PC-3 (cell line): ENCODE data around the gene CDK4. TPM values are rescaled to one million over a fixed set of nuclear protein-coding genes. Genes with fewer than 3 reads are reported as not detected.

Experiments
- ATAC-seq: fragments of 200-7000 bp; cut with Tn5 transposase; 2 replicates; pipeline ENCODE4 v1.9.1; 2020; ENCODE audit warnings: mild to moderate bottlenecking, moderate library complexity
- BruUV-seq: library from RNA; stranded (reverse); fragments of 400-500 nt; replicated peaks from 2 replicates; lab custom pipeline; 2021; lab: Mats Ljungman, UMichigan
- CTCF ChIA-PET: fragments of 300-600 bp; sonication (Branson Sonifier 250); formaldehyde crosslinking; loops from one replicate; lab custom pipeline; 2022; ENCODE audit warnings: antibody characterized with exemption; lab: Charles Lee
- POLR2A ChIA-PET: fragments of 300-600 bp; sonication (Branson Sonifier 250); formaldehyde crosslinking; loops from one replicate; lab custom pipeline; 2022; ENCODE audit warnings: antibody characterized with exemption; ENCODE audit not compliant: unreplicated experiment; lab: Charles Lee
- DNase-seq: peaks from one replicate; pipeline ENCODE4 v3.0.0-alpha.2; 2015
- H2AFZ ChIP-seq: fragments of 300-600 bp; sonication (generic); 2 replicates; pipeline ENCODE4 v1.6.0; 2016; ENCODE audit warnings: antibody characterized with exemption, low read length
- H3F3A ChIP-seq: fragments of 300-600 bp; sonication (generic); one replicate; pipeline ENCODE4 v1.6.0; 2017; ENCODE audit warnings: antibody characterized with exemption, low read length, control low read depth, mild to moderate bottlenecking; ENCODE audit not compliant: unreplicated experiment
- H3K27ac ChIP-seq: fragments of 300-600 bp; sonication (generic); 2 replicates; pipeline ENCODE4 v1.5.1; 2016; ENCODE audit warnings: mild to moderate bottlenecking, low read length
- H3K27me3 ChIP-seq: fragments of 300-600 bp; sonication (generic); 2 replicates; pipeline ENCODE4 v1.6.1; 2016; ENCODE audit warnings: low read length, mixed read lengths
- H3K36me3 ChIP-seq: fragments of 300-600 bp; sonication (generic); 2 replicates; pipeline ENCODE4 v1.6.1; 2016; ENCODE audit warnings: low read depth, mixed run types, low read length, mixed read lengths
- H3K4me1 ChIP-seq: fragments of 300-600 bp; sonication (generic); 2 replicates; pipeline ENCODE4 v1.5.1; 2016; ENCODE audit warnings: low read length; ENCODE audit not compliant: insufficient read depth
- H3K4me2 ChIP-seq: fragments of 300-600 bp; sonication (generic); 2 replicates; pipeline ENCODE4 v1.6.0; 2016; ENCODE audit warnings: low read length
- H3K4me3 ChIP-seq: fragments of 300-600 bp; sonication (generic); 2 replicates; pipeline ENCODE4 v1.5.1; 2016; ENCODE audit warnings: mild to moderate bottlenecking, low read length, mixed read lengths
- H3K79me2 ChIP-seq: fragments of 300-600 bp; sonication (generic); 2 replicates; pipeline ENCODE4 v1.6.1; 2017; ENCODE audit warnings: low read length, mixed read lengths
- H3K9ac ChIP-seq: fragments of 300-600 bp; sonication (generic); 2 replicates; pipeline ENCODE4 v1.6.0; 2016; ENCODE audit warnings: mild to moderate bottlenecking, low read length
- H3K9me2 ChIP-seq: fragments of 300-600 bp; sonication (generic); replicated peaks from 2 replicates; pipeline ENCODE4 v1.6.1; 2016; ENCODE audit warnings: mixed run types, low read length, mixed read lengths
- H3K9me3 ChIP-seq: fragments of 300-600 bp; sonication (generic); 2 replicates; pipeline ENCODE4 v1.6.1; 2016; ENCODE audit warnings: low read length, mixed read lengths
- H4K20me1 ChIP-seq: fragments of 300-600 bp; sonication (generic); 2 replicates; pipeline ENCODE4 v1.6.1; 2016; ENCODE audit warnings: low read length, mixed read lengths
- EZH2 ChIP-seq: fragments of 300-600 bp; sonication (generic); IDR thresholded peaks from one replicate; pipeline ENCODE4 v1.6.1; 2017; ENCODE audit warnings: antibody characterized with exemption, mild to moderate bottlenecking, low read length; ENCODE audit not compliant: unreplicated experiment
- EZH2phosphoT487 ChIP-seq: fragments of 300-600 bp; sonication (generic); IDR thresholded peaks from 2 replicates; pipeline ENCODE4 v1.6.1; 2018; ENCODE audit warnings: mild to moderate bottlenecking, antibody characterized with exemption, low read length, borderline replicate concordance
- intact Hi-C: fragments of 100-400 bp; cut with micrococcal nuclease; formaldehyde crosslinking; loops from 2 replicates; pipeline ENCODE4 v1.9.0; 2023
- total RNA-seq: library from RNA; depleted of rRNA; stranded (reverse); fragments of >200 nt; gene quantifications from 2 replicates; pipeline ENCODE4 v1.2.3, GENCODE V29; 2014
- TF ChIP-seq, protein P1 (sequence below): fragments of 300-600 bp; sonication (generic); conservative IDR thresholded peaks from 2 replicates; pipeline ENCODE4 v1.5.1; 2017; ENCODE audit warnings: antibody characterized with exemption, low read depth, mild to moderate bottlenecking, low read length

CDK4 gene
- total RNA-seq, 1 experiment from 2014 or later = 212 TPM

DNA sequence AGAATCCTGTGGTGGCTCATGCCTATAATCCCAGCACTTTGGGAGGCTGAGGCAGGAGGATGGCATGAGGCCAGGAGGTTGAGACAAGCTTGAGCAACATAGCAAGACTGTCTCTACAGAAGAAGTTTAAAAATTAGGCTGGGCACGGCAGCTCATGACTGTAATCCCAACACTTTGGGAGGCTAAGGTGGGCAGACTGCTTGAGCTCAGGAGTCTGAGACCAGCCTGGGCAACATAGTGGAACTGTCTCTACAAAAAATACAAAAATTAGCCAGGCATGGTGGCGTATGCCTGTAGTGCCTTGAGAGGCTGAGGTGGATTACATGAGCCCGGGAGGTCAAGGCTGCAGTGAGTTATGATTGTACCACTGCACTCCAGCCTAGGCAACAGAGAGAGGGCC, 15.8 kb upstream of the CDK4 start:
- Histone ChIP-seq H3K9ac (no peak overlapping the region), H3K4me3 (no peak overlapping the region), H3K27me3 (no peaks in the 10 kb centered on the region), H3K27ac (no peak overlapping the region), H3K9me2 (no peaks in the 10 kb centered on the region), H3K9me3 (no peaks in the 10 kb centered on the region), H3K79me2 (peaks cover 18% of the 10 kb centered on the region), H3K4me2 (no peak overlapping the region), H3K4me1 (peaks cover 42% of the 10 kb centered on the region), H2AFZ (no peak overlapping the region), H3F3A (no peaks in the 10 kb centered on the region), H4K20me1 (no peaks in the 10 kb centered on the region), H3K36me3 (peaks cover 18% of the 10 kb centered on the region)
- TF ChIP-seq EZH2phosphoT487 (no peak), EZH2 (no peak)
- TF ChIP-seq, protein P1, sequence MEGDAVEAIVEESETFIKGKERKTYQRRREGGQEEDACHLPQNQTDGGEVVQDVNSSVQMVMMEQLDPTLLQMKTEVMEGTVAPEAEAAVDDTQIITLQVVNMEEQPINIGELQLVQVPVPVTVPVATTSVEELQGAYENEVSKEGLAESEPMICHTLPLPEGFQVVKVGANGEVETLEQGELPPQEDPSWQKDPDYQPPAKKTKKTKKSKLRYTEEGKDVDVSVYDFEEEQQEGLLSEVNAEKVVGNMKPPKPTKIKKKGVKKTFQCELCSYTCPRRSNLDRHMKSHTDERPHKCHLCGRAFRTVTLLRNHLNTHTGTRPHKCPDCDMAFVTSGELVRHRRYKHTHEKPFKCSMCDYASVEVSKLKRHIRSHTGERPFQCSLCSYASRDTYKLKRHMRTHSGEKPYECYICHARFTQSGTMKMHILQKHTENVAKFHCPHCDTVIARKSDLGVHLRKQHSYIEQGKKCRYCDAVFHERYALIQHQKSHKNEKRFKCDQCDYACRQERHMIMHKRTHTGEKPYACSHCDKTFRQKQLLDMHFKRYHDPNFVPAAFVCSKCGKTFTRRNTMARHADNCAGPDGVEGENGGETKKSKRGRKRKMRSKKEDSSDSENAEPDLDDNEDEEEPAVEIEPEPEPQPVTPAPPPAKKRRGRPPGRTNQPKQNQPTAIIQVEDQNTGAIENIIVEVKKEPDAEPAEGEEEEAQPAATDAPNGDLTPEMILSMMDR = no peak
- no peak for ATAC-seq
- no peak for DNase-seq
- intact Hi-C loops = no loop called here
- ChIA-PET POLR2A (interaction anchor here (0.6 kb wide), 1 partner anchor 41 kb away, joined by 5 read pairs; no protein-coding TSS in a partner anchor), CTCF (no interaction called here)
- BruUV-seq = no TSS peak

DNA sequence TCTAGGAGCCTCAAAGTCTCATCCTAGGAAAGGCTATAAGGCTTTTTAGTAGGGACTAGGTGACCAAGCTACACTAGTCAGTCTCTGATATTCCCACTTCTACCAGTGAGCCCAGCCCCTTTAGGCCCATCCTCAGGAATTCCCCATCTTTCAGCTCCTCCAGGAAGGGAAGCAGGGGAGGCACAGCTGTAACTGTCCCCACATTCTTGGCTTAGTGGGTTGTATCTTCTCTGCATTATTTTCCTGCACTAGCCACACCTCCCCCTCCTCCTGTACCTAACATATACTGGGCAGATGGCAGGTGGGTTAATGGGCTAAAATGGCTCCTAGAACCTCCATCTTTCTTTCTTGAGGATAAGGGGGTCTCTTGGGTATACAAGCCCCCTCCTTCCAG, 15.2 kb upstream of the CDK4 start:
- BruUV-seq = no TSS peak
- DNase-seq = no peak
- H3K27ac ChIP-seq = no peak overlapping the region
- H3K9me2 ChIP-seq = no peaks in the 10 kb centered on the region
- no peaks in the 10 kb centered on the region for H4K20me1 ChIP-seq
- peaks cover 42% of the 10 kb centered on the region for H3K4me1 ChIP-seq
- TF ChIP-seq EZH2 (no peak), EZH2phosphoT487 (no peak)
- TF ChIP-seq, protein P1 = no peak
- H3F3A ChIP-seq = no peaks in the 10 kb centered on the region
- ChIA-PET CTCF (no interaction called here), POLR2A (interaction anchor here (0.6 kb wide), 1 partner anchor 40 kb away, joined by 5 read pairs; no protein-coding TSS in a partner anchor)
- H3K9ac ChIP-seq = no peak overlapping the region
- no peaks in the 10 kb centered on the region for H3K9me3 ChIP-seq
- H2AFZ ChIP-seq = no peak overlapping the region
- H3K4me2 ChIP-seq = peak overlapping the region; percentile 96
- H3K79me2 ChIP-seq = peaks cover 14% of the 10 kb centered on the region
- peaks cover 18% of the 10 kb centered on the region for H3K36me3 ChIP-seq
- no peaks in the 10 kb centered on the region for H3K27me3 ChIP-seq
- intact Hi-C loops = no loop called here
- ATAC-seq = no peak
- H3K4me3 ChIP-seq = peak overlapping the region; percentile 79; the same call in 1 of the 2 replicates

DNA sequence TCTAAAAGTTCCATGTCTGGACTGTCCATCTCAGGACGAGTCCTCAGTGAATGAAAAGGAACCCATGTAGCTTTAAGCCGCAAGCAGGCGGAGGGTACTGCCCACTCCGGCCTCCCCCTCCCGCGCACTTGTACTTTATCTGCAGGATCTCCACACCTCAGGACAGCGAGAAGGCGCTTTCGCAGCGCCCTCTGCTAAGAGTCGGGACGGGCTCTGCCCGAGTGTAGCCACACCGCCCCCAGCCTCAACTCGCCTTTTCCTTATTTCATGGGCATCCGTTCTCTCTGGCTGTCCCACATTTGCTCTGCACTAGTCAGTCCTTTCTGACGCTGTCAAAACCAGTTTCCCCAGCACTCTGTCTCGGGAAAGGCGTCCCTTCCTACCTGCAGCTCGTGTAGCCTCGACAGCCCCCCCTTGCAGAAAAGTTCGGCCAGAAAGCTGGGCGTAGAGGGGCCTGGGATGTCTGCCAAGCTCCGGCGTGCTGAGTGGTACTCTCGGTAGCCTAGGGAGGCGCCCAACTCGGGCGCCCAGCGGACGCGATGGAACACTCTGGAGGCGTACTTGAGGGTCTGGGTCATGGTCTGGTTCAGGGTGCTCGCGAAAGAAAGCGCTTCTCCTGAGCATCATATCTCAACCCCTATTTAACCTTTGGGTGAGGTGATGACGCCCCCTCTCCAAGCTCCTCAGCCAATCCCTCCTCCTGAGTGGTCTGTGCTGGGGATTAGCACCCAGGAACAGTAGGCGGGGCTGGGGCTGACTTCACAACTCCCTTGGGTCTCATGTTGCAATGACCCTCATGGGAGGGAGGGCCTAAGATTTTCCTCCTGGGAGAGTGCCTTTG, 14.6 kb upstream of the CDK4 start, which contains the start of gene CYP27B1:
Gene CYP27B1, minus strand, starts transcription at position 615 of the 841 bp plus-strand sequence. Its CDS starts 37 bp downstream, at position 578.
- Histone ChIP-seq H2AFZ (peak within 1 kb of the TSS; percentile 95), H3K9ac (0 out of 2 replicates have a peak within 1 kb of the TSS, but pooled peaks have one; percentile 53), H3K9me2 (no peaks in the 10 kb centered on the region), H4K20me1 (no peaks in the 10 kb centered on the region), H3K36me3 (peaks cover 18% of the 10 kb centered on the region), H3K9me3 (no peaks in the 10 kb centered on the region), H3K4me2 (peak within 1 kb of the TSS; percentile 96), H3K4me3 (peak within 1 kb of the TSS; percentile 79), H3K79me2 (peaks cover 14% of the 10 kb centered on the region), H3K27me3 (no peaks in the 10 kb centered on the region), H3F3A (no peaks in the 10 kb centered on the region), H3K4me1 (peaks cover 42% of the 10 kb centered on the region), H3K27ac (no peak within 1 kb of the TSS)
- ChIA-PET POLR2A (interaction anchor here (0.6 kb wide), 1 partner anchor 608 kb away, joined by 3 read pairs; no protein-coding TSS in a partner anchor), CTCF (no interaction called here)
- no TSS peak for BruUV-seq
- ATAC-seq = peak; percentile 46
- intact Hi-C loops = no loop called here
- peak; percentile 63 for DNase-seq
- TF ChIP-seq EZH2phosphoT487 = no peak
- TF ChIP-seq, protein P1 = peak; percentile 27; the same call in 1 of the 2 replicates
- no peak for TF ChIP-seq EZH2
